Activated CD4-positive, alpha-beta T cell treated with anti-CD3 and anti-CD28 coated beads, Interleukin-2, Interleukin-4, amounts not matched to agents 100 ng/mL and 50 ng/mL, durations not matched to agents 16 hours and 8 hours (primary cell): ENCODE results near the gene HNMT.
"Not testable (repeated sequence)": the region's sequence is repeated elsewhere in the genome, so short reads cannot be mapped to it uniquely, and the experiment has no call there.

Experiments used
- DNase-seq: peaks from one replicate; pipeline ENCODE4 v3.0.0-alpha.2; 2020; ENCODE audit warnings: low spot score

Gene HNMT

GRCh38 chr2:137975280-137976271 is 11.3 kb downstream of the HNMT start:
- DNase-seq: no peak

DNA sequence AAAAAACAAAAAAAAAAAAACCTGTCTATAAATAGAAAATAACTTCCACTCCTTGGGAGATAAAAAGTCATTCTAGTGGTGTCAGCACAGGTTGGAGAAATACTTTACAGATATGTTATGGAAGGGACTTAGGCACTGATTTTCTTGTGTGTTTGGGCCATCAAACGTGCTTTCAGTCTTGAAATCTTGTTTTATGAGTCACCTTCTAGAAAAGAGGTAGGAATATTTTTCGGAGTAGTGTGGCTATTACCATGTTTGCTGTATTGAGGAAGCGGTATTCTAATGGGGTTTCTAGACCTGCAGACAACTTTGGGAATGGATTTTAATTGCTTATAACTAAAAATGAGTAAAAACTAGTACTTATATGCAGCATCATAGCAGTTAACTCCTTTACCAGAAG is 12.0 kb downstream of the HNMT start:
- DNase-seq: no peak

- no peak for DNase-seq
Observed at GRCh38 chr2:137977790-137978189, 13.5 kb downstream of the HNMT start.

DNA sequence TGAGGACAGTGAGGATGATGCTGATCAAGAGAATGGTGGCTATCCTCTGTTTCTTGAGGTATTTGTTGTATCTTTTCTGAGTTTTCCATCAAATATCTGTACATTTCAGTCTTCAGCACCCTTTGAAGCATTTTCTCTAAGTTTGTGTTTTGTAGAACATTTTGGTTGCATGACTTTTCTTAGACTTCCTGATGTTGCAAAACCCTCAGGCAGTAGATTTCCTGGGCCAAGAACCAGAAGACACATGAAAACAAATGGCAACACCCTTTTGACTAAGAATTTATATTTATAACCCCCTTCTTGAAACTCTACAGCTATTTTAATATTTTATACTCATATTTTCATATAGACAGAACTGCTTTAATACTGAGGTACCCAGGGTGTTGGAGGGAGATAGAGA is 16.2 kb downstream of the HNMT start:
- no peak for DNase-seq

- DNase-seq: no peak
Observed at GRCh38 chr2:137981112-137981656, 16.9 kb downstream of the HNMT start.

GRCh38 chr2:137983581-137983980 is 19.3 kb downstream of the HNMT start:
- no peak for DNase-seq

- no peak for DNase-seq
Observed at GRCh38 chr2:137986268-137986667, 22.0 kb downstream of the HNMT start.

DNA sequence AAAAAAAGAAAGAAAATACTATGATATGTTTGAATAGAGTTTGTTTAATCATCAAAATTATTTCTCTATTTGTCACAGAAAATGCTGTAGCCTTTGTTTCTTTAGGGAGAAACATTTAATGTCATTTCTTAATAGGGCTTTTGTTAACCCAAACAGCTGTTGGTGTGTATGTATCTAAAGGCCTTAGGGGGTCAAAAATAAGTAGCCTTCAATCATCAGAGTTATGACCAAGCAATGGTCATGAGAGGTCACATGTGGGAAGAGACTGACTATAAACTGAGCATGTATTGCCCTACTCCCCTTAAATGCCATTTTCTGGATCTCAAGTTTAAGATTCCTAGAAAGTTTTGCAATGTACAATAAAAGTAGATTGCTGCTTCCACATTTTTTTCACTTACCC is 22.7 kb downstream of the HNMT start:
- DNase-seq: no peak

- no peak for DNase-seq
Observed at GRCh38 chr2:137991078-137991477, 26.8 kb downstream of the HNMT start.

DNA sequence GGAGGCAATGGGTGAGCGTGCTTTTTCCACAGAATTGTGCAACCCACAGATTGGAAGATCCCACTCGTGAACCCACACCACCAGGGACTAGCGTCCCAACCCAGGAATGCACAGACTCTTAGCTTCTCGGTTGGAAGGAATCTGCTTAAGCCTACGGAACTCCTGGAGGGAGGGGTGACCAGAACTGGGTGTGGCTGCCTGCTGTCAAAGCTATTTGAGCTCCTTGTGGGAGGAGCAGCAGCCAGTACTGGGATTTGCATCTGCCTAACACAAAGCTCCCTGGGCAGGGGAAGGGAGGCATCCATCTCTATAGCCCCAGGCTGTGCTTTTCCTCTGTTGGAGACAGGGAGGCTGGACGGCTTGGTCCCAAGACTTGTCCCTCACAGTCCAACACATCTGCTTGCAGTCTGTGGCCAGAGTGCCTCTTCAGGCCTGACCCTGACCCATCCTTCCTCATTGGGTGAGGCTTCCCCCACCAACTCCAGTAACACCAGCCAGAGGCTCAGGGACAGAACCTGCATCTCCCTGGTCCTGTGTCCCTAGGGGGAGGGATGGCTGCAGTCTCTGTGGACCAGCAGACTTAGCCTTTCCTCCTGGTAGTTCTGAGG is 27.9 kb downstream of the HNMT start:
- no peak for DNase-seq

GRCh38 chr2:137993715-137994476 is 29.6 kb downstream of the HNMT start:
- not testable (repeated sequence) for DNase-seq

DNA sequence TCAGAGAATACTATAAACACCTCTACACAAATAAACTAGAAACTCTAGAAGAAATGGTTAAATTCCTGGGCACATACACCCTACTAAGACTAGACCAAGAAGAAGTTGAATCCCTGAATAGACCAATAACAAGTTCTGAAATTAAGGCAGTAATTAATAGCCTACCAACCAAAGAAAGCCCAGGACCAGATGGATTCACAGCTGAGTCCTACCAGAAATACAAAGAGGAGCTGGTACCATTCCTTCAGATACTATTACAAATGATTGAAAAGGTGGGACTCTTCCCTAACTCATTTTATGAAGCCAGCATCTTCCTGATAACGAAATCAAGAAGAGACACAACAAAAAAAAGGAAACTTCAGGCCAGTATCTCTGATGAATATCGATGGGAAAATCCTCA is 31.1 kb downstream of the HNMT start:
- not testable (repeated sequence) for DNase-seq

- DNase-seq: not testable (repeated sequence)
Observed at GRCh38 chr2:137996158-137996557, 31.9 kb downstream of the HNMT start.

DNA sequence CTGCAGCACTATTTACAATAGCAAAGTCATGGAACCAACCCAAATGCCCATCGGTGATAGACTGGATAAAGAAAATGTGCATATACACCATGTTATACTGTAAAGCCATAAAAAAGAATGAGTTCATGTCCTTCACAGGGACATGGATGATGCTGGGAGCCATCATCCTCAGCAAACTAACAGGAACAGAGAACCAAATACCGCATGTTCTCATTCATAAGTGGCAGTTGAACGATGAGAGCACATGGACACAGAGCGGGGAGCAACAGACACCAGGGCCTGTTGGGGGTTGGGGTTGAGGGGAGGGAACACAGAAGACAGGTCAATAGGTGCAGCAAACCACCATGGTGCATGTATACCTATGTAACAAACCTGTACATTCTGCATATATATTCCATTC is 33.5 kb downstream of the HNMT start:
- DNase-seq: no peak

DNA sequence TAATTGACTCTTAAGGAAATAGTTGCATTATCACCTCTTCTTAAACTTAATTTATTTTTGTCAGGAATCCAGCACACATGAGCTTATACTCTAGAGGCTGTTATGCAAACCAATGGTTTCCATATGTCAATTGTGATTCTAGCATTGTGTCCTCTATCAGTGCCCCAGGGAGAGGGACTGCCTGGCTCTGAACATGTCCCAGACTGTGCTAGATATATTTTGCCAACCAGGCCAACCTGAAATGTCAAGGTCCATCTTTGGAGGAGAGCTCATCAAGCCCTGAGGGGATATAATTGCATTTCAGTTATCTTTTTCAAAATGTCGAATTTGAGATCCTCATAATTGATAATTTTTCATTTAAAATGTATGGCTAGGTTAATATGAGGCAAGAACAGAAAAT is 34.2 kb downstream of the HNMT start:
- DNase-seq: no peak

GRCh38 chr2:137999273-137999672 is 35.0 kb downstream of the HNMT start:
- DNase-seq: no peak

DNA sequence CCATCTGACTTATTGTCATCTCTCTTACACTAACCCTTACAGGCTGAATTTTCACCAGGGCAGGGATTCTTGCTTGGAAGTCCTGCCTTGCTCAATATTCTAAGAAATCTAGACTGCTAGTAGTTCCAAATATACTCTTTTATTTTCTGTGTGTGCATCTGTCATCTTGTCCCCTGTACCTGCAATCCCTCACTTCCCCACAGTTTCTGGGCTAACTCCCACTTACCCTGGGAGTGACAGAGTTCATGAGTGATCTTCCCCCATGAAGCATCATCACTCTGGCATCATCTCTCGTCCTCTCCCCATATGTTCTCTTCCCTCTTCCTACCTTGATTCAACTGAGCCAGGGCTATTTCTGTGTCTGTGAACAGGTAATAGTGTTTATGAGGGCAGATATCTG is 35.7 kb downstream of the HNMT start:
- DNase-seq: no peak

- DNase-seq: no peak
Observed at GRCh38 chr2:138000796-138001195, 36.5 kb downstream of the HNMT start.

DNA sequence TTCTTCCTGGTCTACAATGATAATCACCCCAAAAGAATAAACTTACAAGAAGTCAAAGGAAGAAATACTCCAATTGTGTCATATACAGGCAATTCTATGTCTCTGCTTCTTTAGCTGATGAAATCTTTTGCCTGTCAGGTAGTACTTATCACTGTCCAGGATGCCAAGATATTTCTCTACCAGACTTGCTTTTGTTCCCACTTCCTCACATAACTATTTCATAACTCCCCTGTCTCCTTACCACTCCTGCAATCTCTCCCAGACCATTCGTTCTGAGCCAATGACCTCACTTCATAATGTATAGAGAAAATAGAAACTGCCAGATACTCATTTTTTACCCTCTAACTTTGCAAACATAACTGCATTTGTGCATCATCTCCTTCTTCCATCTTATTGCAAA is 39.1 kb downstream of the HNMT start:
- no peak for DNase-seq

DNA sequence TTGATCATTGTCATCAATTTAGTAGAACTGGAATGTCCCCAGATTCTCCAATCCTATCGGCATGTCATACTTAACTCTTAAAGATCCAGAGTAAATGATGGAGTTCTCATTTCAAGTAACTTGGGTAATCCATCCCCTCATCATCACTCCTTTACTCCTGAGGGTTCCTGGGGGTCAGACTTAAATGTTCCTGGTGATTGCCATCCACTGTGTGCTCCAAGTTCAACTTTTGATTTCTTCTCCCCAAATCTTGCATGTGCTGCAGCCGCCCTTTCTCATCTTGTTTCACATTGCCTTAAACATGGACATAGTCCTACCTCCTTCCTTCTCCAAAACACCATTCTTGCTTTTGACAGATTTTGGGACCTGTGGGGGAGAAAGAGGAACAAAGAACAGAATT is 43.2 kb downstream of the HNMT start:
- no peak for DNase-seq

DNA sequence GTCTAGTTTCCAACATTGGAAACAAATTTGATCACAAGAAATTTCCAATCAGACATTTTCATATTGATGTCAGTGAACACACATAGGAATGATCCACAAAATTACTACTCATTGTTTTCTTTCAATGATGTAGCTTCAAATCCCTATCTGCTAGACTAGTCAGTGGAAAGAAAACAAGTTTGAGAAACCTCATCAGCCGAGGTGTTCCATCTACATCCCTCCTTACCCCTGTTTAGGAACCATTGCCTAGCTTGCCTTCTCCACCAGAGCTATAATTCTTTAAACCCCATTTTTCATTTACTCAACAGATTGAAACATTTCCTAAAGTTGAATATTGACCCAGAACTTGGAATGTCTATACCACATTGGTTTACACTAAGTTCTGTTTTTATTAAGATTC is 45.3 kb downstream of the HNMT start:
- DNase-seq: no peak

GRCh38 chr2:138010890-138011289 is 46.6 kb downstream of the HNMT start:
- no peak for DNase-seq
